ENCODE measurements around the gene SYNE1. TPM values are rescaled to one million over a fixed set of nuclear protein-coding genes. Genes with fewer than 3 reads are reported as not detected.

Gene SYNE1
- total and polyA plus RNA-seq, 4 donors = 10.2 to 105 (median 24.5) TPM

DNA sequence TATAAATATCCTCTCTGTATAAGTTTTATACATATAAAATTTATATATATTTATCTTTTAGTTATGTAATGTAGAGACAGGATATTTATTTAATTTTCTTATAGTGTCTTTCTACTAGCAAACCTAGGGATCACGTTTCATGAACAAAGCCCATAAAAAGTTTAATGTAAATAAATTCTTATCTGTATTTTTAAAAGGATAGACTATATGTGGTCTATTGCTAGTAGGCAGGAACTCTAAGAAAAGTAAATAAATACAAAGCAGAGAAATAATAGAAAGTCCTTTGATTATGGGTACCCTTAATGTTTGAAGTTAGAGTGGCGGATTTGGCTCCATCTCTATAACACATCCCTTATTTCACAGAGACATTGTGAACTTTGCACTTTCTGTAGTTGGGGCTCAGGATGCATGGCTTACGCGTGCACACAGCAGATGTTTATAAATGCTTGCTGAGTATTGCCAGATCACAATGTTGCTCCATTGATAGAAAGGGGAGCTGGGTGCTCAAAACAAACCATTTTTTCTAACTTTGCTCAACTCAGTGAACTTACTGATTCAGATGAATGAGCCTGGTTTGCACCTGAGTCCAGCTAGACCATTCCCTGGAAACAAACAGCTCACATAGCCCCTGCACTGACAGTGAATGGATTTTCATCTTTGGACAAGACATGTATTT, 179.1 kb downstream of the SYNE1 start:
- no peak overlapping the region for H3K27ac ChIP-seq (ENCODE audit: low read depth in 1 of 2, low read length in 2 of 2)
- peaks cover 0 to 1% (median 0%) of the 10 kb centered on the region in 4 donors for H3K27me3 ChIP-seq (ENCODE audit: control insufficient read depth in 4 of 4, insufficient read depth in 4 of 4, low read length in 3 of 4)
- no peaks in the 10 kb centered on the region for H3K36me3 ChIP-seq (ENCODE audit: control insufficient read depth in 4 of 4, insufficient read depth in 3 of 4, low read depth in 1 of 4, low read length in 3 of 4)
- H3K9ac ChIP-seq (ENCODE audit: low read depth in 1 of 2, low read length in 2 of 2) = no peak overlapping the region
- no peak for DNase-seq (ENCODE audit: low spot score)
- H3K4me1 ChIP-seq (ENCODE audit: control insufficient read depth in 4 of 4, insufficient read depth in 4 of 4, low read length in 3 of 4) = no peaks in the 10 kb centered on the region
- no peak overlapping the region for H3K4me3 ChIP-seq (ENCODE audit: low read depth in 1 of 3, low read length in 3 of 3)
- no peaks in the 10 kb centered on the region for H3K9me3 ChIP-seq (ENCODE audit: control insufficient read depth in 4 of 4, low read length in 3 of 4)
- 79% methylated on average over 4 of the region's 4 CpGs for WGBS
- TF ChIP-seq GABPA (IDR thresholded peaks at IDR 0.05 in 1 of 2, conservative IDR thresholded peaks at IDR 0.05 in 1 of 2) (no peak), NR2F2 (IDR thresholded peaks at IDR 0.05) (no peak), HNF4A (conservative IDR thresholded peaks at IDR 0.05) (no peak), FOXA2 (IDR thresholded peaks at IDR 0.05) (no peak), JUND (IDR thresholded peaks at IDR 0.05) (no peak)
- TF ChIP-seq, protein P1, sequence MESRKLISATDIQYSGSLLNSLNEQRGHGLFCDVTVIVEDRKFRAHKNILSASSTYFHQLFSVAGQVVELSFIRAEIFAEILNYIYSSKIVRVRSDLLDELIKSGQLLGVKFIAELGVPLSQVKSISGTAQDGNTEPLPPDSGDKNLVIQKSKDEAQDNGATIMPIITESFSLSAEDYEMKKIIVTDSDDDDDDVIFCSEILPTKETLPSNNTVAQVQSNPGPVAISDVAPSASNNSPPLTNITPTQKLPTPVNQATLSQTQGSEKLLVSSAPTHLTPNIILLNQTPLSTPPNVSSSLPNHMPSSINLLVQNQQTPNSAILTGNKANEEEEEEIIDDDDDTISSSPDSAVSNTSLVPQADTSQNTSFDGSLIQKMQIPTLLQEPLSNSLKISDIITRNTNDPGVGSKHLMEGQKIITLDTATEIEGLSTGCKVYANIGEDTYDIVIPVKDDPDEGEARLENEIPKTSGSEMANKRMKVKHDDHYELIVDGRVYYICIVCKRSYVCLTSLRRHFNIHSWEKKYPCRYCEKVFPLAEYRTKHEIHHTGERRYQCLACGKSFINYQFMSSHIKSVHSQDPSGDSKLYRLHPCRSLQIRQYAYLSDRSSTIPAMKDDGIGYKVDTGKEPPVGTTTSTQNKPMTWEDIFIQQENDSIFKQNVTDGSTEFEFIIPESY (IDR thresholded peaks at IDR 0.05) = no peak
- TF ChIP-seq, protein P2, sequence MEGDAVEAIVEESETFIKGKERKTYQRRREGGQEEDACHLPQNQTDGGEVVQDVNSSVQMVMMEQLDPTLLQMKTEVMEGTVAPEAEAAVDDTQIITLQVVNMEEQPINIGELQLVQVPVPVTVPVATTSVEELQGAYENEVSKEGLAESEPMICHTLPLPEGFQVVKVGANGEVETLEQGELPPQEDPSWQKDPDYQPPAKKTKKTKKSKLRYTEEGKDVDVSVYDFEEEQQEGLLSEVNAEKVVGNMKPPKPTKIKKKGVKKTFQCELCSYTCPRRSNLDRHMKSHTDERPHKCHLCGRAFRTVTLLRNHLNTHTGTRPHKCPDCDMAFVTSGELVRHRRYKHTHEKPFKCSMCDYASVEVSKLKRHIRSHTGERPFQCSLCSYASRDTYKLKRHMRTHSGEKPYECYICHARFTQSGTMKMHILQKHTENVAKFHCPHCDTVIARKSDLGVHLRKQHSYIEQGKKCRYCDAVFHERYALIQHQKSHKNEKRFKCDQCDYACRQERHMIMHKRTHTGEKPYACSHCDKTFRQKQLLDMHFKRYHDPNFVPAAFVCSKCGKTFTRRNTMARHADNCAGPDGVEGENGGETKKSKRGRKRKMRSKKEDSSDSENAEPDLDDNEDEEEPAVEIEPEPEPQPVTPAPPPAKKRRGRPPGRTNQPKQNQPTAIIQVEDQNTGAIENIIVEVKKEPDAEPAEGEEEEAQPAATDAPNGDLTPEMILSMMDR (IDR thresholded peaks at IDR 0.05; ENCODE audit: low read depth, low read length, missing input control) = no peak

DNA sequence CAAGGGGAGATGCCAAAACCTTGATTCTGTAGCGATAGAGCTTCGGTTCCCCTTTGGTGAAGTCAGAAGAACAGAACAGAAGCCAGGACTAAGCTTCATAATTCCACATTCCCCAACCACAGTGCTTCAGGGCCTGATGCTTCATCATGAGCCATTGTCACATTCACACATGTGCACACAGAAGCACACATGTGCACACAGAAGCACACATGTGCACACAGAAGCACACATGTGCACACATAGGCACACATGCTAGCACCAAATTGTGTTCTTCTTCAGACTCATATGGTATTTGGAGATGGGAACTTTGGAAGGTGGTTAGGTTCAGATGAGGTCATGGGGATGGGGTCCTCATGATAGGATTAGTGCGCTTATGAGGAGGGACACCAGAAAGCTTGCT, 183.2 kb downstream of the SYNE1 start:
- Histone ChIP-seq H3K4me3 (ENCODE audit: low read depth in 1 of 3, low read length in 3 of 3) (no peak overlapping the region), H3K27me3 (ENCODE audit: control insufficient read depth in 4 of 4, insufficient read depth in 4 of 4, low read length in 3 of 4) (no peaks in the 10 kb centered on the region), H3K9me3 (ENCODE audit: control insufficient read depth in 4 of 4, low read length in 3 of 4) (no peaks in the 10 kb centered on the region), H3K27ac (ENCODE audit: low read depth in 1 of 2, low read length in 2 of 2) (no peak overlapping the region), H3K36me3 (ENCODE audit: control insufficient read depth in 4 of 4, insufficient read depth in 3 of 4, low read depth in 1 of 4, low read length in 3 of 4) (no peaks in the 10 kb centered on the region), H3K4me1 (ENCODE audit: control insufficient read depth in 4 of 4, insufficient read depth in 4 of 4, low read length in 3 of 4) (no peaks in the 10 kb centered on the region), H3K9ac (ENCODE audit: low read depth in 1 of 2, low read length in 2 of 2) (no peak overlapping the region)
- DNase-seq (ENCODE audit: low spot score) = no peak
- 91% methylated on average over 3 of the region's 3 CpGs for WGBS
- TF ChIP-seq GABPA (IDR thresholded peaks at IDR 0.05 in 1 of 2, conservative IDR thresholded peaks at IDR 0.05 in 1 of 2) (no peak), HNF4G (IDR thresholded peaks at IDR 0.05) (no peak), FOXA2 (IDR thresholded peaks at IDR 0.05) (no peak), NR2F2 (IDR thresholded peaks at IDR 0.05) (no peak), YY1 (IDR thresholded peaks at IDR 0.05) (no peak), RXRA (IDR thresholded peaks at IDR 0.05) (no peak), RAD21 (IDR thresholded peaks at IDR 0.05) (no peak), FOXA1 (IDR thresholded peaks at IDR 0.05) (no peak), EGR1 (IDR thresholded peaks at IDR 0.05; ENCODE audit: low read depth in 2 of 2) (no peak), TAF1 (conservative IDR thresholded peaks at IDR 0.05) (no peak), SP1 (IDR thresholded peaks at IDR 0.05) (no peak), JUND (IDR thresholded peaks at IDR 0.05) (no peak), HNF4A (conservative IDR thresholded peaks at IDR 0.05) (no peak)
- TF ChIP-seq, protein P3, sequence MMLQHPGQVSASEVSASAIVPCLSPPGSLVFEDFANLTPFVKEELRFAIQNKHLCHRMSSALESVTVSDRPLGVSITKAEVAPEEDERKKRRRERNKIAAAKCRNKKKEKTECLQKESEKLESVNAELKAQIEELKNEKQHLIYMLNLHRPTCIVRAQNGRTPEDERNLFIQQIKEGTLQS (IDR thresholded peaks at IDR 0.05) = no peak
- TF ChIP-seq, protein P4, sequence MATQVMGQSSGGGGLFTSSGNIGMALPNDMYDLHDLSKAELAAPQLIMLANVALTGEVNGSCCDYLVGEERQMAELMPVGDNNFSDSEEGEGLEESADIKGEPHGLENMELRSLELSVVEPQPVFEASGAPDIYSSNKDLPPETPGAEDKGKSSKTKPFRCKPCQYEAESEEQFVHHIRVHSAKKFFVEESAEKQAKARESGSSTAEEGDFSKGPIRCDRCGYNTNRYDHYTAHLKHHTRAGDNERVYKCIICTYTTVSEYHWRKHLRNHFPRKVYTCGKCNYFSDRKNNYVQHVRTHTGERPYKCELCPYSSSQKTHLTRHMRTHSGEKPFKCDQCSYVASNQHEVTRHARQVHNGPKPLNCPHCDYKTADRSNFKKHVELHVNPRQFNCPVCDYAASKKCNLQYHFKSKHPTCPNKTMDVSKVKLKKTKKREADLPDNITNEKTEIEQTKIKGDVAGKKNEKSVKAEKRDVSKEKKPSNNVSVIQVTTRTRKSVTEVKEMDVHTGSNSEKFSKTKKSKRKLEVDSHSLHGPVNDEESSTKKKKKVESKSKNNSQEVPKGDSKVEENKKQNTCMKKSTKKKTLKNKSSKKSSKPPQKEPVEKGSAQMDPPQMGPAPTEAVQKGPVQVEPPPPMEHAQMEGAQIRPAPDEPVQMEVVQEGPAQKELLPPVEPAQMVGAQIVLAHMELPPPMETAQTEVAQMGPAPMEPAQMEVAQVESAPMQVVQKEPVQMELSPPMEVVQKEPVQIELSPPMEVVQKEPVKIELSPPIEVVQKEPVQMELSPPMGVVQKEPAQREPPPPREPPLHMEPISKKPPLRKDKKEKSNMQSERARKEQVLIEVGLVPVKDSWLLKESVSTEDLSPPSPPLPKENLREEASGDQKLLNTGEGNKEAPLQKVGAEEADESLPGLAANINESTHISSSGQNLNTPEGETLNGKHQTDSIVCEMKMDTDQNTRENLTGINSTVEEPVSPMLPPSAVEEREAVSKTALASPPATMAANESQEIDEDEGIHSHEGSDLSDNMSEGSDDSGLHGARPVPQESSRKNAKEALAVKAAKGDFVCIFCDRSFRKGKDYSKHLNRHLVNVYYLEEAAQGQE (IDR thresholded peaks at IDR 0.05) = no peak
- TF ChIP-seq, protein P1 (IDR thresholded peaks at IDR 0.05) = no peak
- TF ChIP-seq, protein P5, sequence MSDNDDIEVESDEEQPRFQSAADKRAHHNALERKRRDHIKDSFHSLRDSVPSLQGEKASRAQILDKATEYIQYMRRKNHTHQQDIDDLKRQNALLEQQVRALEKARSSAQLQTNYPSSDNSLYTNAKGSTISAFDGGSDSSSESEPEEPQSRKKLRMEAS (IDR thresholded peaks at IDR 0.05) = no peak
- TF ChIP-seq, protein P2 (IDR thresholded peaks at IDR 0.05; ENCODE audit: low read depth, low read length, missing input control) = no peak
